Measurements from ENCODE around the gene FAM83G.
"Not testable (repeated sequence)": the region's sequence is repeated elsewhere in the genome, so short reads cannot be mapped to it uniquely, and the experiment has no call there.

The FAM83G gene

GRCh38 chr17:19022747-19023146, 18.2 kb upstream of the FAM83G start:
- no peak for DNase-seq (ENCODE audit: low read depth in 2 of 2)

- DNase-seq (ENCODE audit: low read depth in 2 of 2): no peak
These were observed 17.6 kb upstream of the FAM83G start for GRCh38 chr17:19022128-19022527.

GRCh38 chr17:19021622-19022083, 17.1 kb upstream of the FAM83G start:
- no peak for DNase-seq (ENCODE audit: low read depth in 2 of 2)

GRCh38 chr17:19021011-19021621, 16.6 kb upstream of the FAM83G start:
- not testable (repeated sequence) for DNase-seq (ENCODE audit: low read depth in 2 of 2)

GRCh38 chr17:19020016-19020415, 15.5 kb upstream of the FAM83G start:
- no peak for DNase-seq (ENCODE audit: low read depth in 2 of 2)

- DNase-seq (ENCODE audit: low read depth in 2 of 2): no peak
These were observed 14.7 kb upstream of the FAM83G start for GRCh38 chr17:19019041-19019941.

GRCh38 chr17:19018600-19018950, 14.0 kb upstream of the FAM83G start:
- DNase-seq (ENCODE audit: low read depth in 2 of 2): no peak

GRCh38 chr17:19017804-19018599, 13.4 kb upstream of the FAM83G start:
- DNase-seq (ENCODE audit: low read depth in 2 of 2): no peak

GRCh38 chr17:19017401-19017800, 12.8 kb upstream of the FAM83G start:
- no peak for DNase-seq (ENCODE audit: low read depth in 2 of 2)

GRCh38 chr17:19016881-19017280, 12.3 kb upstream of the FAM83G start:
- DNase-seq (ENCODE audit: low read depth in 2 of 2): no peak

- no peak for DNase-seq (ENCODE audit: low read depth in 2 of 2)
These were observed 11.7 kb upstream of the FAM83G start for GRCh38 chr17:19016297-19016696.

GRCh38 chr17:19015428-19015827, 10.9 kb upstream of the FAM83G start:
- DNase-seq (ENCODE audit: low read depth in 2 of 2): no peak

GRCh38 chr17:19014628-19015215, 10.2 kb upstream of the FAM83G start:
- no peak for DNase-seq (ENCODE audit: low read depth in 2 of 2)

GRCh38 chr17:19013806-19014627, 9.5 kb upstream of the FAM83G start:
- DNase-seq (ENCODE audit: low read depth in 2 of 2): no peak

GRCh38 chr17:19013226-19013625, 8.7 kb upstream of the FAM83G start:
- DNase-seq (ENCODE audit: low read depth in 2 of 2): no peak

GRCh38 chr17:19012171-19013080, 7.9 kb upstream of the FAM83G start:
- no peak for DNase-seq (ENCODE audit: low read depth in 2 of 2)

- no peak for DNase-seq (ENCODE audit: low read depth in 2 of 2)
These were observed 7.0 kb upstream of the FAM83G start for GRCh38 chr17:19011581-19011980.

GRCh38 chr17:19010729-19011505, 6.4 kb upstream of the FAM83G start:
- no peak for DNase-seq (ENCODE audit: low read depth in 2 of 2)

GRCh38 chr17:19009970-19010369, 5.4 kb upstream of the FAM83G start:
- no peak for DNase-seq (ENCODE audit: low read depth in 2 of 2)
